Astrocyte (in vitro differentiated cells and primary cell): Measurements from ENCODE around the gene GABBR1.

Source experiments
- CTCF ChIP-seq: IDR thresholded peaks from 2 replicates; pipeline ENCODE4 v1.5.1; 2011; ENCODE audit warnings: low read depth, mild to moderate bottlenecking, inconsistent platforms, low read length, moderate library complexity; ENCODE audit not compliant: insufficient read depth
- EZH2 ChIP-seq: IDR thresholded peaks from 2 replicates; pipeline ENCODE4 v1.6.1; 2012; ENCODE audit warnings: mild to moderate bottlenecking, low read length, inconsistent platforms; ENCODE audit not compliant: insufficient read depth

- TF ChIP-seq CTCF (no peak), EZH2 (no peak)
Observed at GRCh38 chr6:29547573-29547972, 85.4 kb downstream of the GABBR1 start.
